ENCODE data around the gene TBX10. TPM values are rescaled to one million over a fixed set of nuclear protein-coding genes. Genes with fewer than 3 reads are reported as not detected.

The TBX10 gene
- total RNA-seq, 1 experiment from 2014 or later, result not detected

- no TSS peak for BruUV-seq (replicated peaks)
- no peak for DNase-seq (ENCODE audit: low read depth, low spot score)
- Histone ChIP-seq H3K9me3 (ENCODE audit: control insufficient read depth, insufficient read depth, low read depth, low read length) (no peaks in the 10 kb centered on the region), H3K27ac (ENCODE audit: low read length) (no peak overlapping the region), H3K4me3 (ENCODE audit: low read depth in 2 of 2, low read length in 2 of 2) (no peak overlapping the region), H3K36me3 (ENCODE audit: control insufficient read depth, insufficient read depth, low read length) (no peaks in the 10 kb centered on the region), H3K27me3 (ENCODE audit: control insufficient read depth, insufficient read depth, low read length) (no peaks in the 10 kb centered on the region), H3K4me1 (ENCODE audit: control insufficient read depth, insufficient read depth, low read length) (no peaks in the 10 kb centered on the region)
- ChIA-PET POLR2A (no interaction called here), CTCF (interaction anchor here (1.3 kb wide), 1 partner anchor 12 kb away, joined by 3 read pairs; the partner anchor contains the start of gene NUDT8)
- intact Hi-C loops (cut with micrococcal nuclease; ENCODE audit: unreplicated experiment) (loop anchor here (10.0 kb wide), 1 partner anchor 62 kb away; no protein-coding TSS in a partner anchor), in situ Hi-C loops (cut with HindIII; ENCODE audit: low pct_unique_long_range_greater_than_20kb, low sequenced_read_pairs) (no loop called here)
- no peak for ATAC-seq
- no peak for TF ChIP-seq REST (IDR thresholded peaks at IDR 0.05; ENCODE audit: insufficient read depth in 1 of 2, low read depth in 2 of 2, low read length in 1 of 2)
- TF ChIP-seq, protein P1, sequence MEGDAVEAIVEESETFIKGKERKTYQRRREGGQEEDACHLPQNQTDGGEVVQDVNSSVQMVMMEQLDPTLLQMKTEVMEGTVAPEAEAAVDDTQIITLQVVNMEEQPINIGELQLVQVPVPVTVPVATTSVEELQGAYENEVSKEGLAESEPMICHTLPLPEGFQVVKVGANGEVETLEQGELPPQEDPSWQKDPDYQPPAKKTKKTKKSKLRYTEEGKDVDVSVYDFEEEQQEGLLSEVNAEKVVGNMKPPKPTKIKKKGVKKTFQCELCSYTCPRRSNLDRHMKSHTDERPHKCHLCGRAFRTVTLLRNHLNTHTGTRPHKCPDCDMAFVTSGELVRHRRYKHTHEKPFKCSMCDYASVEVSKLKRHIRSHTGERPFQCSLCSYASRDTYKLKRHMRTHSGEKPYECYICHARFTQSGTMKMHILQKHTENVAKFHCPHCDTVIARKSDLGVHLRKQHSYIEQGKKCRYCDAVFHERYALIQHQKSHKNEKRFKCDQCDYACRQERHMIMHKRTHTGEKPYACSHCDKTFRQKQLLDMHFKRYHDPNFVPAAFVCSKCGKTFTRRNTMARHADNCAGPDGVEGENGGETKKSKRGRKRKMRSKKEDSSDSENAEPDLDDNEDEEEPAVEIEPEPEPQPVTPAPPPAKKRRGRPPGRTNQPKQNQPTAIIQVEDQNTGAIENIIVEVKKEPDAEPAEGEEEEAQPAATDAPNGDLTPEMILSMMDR (IDR thresholded peaks at IDR 0.05), result no peak
- TF ChIP-seq POLR2AphosphoS5 (IDR thresholded peaks at IDR 0.05; ENCODE audit: low read depth, low read length), result no peak
- no peak for TF ChIP-seq TCF7L2 (IDR thresholded peaks at IDR 0.05; ENCODE audit: low read depth, low read length)
- no peak for TF ChIP-seq SIN3A (IDR thresholded peaks at IDR 0.05; ENCODE audit: borderline replicate concordance, insufficient read depth, low read depth, low read length)
Observed at GRCh38 chr11:67642173-67643120, 2.9 kb upstream of the TBX10 start.

DNA sequence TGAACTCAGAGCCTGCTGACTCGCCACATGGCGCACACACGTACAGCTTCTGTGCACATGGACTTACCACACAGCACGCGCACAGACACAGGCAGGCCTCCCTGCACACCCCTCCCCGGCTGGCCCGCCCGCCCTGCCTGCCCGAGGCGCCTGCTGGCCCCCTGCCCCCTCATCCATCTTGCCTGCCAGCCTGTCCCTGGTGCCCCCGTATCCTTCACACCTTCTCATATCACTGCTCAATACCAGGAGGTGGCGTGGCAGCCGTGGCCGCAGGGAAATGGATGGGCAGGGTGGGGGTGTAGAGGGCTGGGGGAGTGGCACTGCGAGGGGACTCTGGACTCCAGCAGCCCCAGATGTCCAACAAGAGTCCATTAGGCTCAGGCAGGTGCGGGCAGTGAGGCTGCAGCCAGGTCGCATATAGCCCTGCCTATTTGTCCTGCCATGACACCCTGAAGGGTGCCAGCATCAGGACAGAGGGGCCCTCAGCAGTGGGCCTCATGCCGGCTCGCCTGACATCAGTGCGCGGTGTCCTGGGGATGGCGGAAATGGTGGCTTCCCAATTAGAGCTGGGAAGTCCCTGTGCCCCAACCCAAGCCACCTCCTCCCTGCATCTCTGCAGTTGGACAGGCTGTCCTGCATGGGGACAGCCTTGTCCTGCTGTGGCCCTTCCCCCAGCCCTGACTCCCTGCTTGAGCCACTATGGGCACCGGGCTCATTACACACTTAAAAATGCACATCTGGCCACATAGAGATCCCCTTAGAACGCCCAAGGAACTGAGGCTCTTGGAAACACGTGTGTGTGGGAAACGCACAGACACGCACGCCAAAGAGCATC is 2.0 kb upstream of the TBX10 start:
- no peak overlapping the region for H3K27ac ChIP-seq (ENCODE audit: low read length)
- CTCF ChIA-PET, result no interaction called here
- no peaks in the 10 kb centered on the region for H3K4me1 ChIP-seq (ENCODE audit: control insufficient read depth, insufficient read depth, low read length)
- no peaks in the 10 kb centered on the region for H3K27me3 ChIP-seq (ENCODE audit: control insufficient read depth, insufficient read depth, low read length)
- intact Hi-C loops (cut with micrococcal nuclease; ENCODE audit: unreplicated experiment), result loop anchor here (10.0 kb wide), 1 partner anchor 63 kb away; no protein-coding TSS in a partner anchor
- DNase-seq (ENCODE audit: low read depth, low spot score), result no peak
- TF ChIP-seq POLR2AphosphoS5 (IDR thresholded peaks at IDR 0.05; ENCODE audit: low read depth, low read length) (no peak), REST (IDR thresholded peaks at IDR 0.05; ENCODE audit: insufficient read depth in 1 of 2, low read depth in 2 of 2, low read length in 1 of 2) (no peak), TCF7L2 (IDR thresholded peaks at IDR 0.05; ENCODE audit: low read depth, low read length) (no peak), SIN3A (IDR thresholded peaks at IDR 0.05; ENCODE audit: borderline replicate concordance, insufficient read depth, low read depth, low read length) (no peak)
- TF ChIP-seq, protein P1 (IDR thresholded peaks at IDR 0.05), result no peak
- H3K4me3 ChIP-seq (ENCODE audit: low read depth in 2 of 2, low read length in 2 of 2), result no peak overlapping the region
- no peak for ATAC-seq
- in situ Hi-C loops (cut with HindIII; ENCODE audit: low pct_unique_long_range_greater_than_20kb, low sequenced_read_pairs), result no loop called here
- no peaks in the 10 kb centered on the region for H3K36me3 ChIP-seq (ENCODE audit: control insufficient read depth, insufficient read depth, low read length)
- no TSS peak for BruUV-seq (replicated peaks)
- POLR2A ChIA-PET, result no interaction called here
- no peaks in the 10 kb centered on the region for H3K9me3 ChIP-seq (ENCODE audit: control insufficient read depth, insufficient read depth, low read depth, low read length)
